HFF-Myc (cell line): ENCODE measurements around the gene STAG3.
"Not testable (repeated sequence)": the region's sequence is repeated elsewhere in the genome, so short reads cannot be mapped to it uniquely, and the experiment has no call there.

Experiments
- DNase-seq: peaks from one replicate; pipeline ENCODE4 v3.0.0-alpha.2; 2011; ENCODE audit warnings: low read depth; ENCODE audit errors: extremely low read depth
- H3K4me3 ChIP-seq: replicated peaks from 2 replicates; pipeline ENCODE4 v1.5.1; 2011; ENCODE audit warnings: low read depth, mild to moderate bottlenecking, control low read depth, low read length
- CTCF ChIP-seq: IDR thresholded peaks from 2 replicates; pipeline ENCODE4 v1.5.1; 2012; ENCODE audit warnings: mild to moderate bottlenecking, low read depth, low read length, control low read depth; ENCODE audit errors: missing control alignments

Gene STAG3

GRCh38 chr7:100176096-100177044, 1.3 kb upstream of the STAG3 start:
- no peak for DNase-seq
- H3K4me3 ChIP-seq: peak overlapping the region; percentile 67
- no peak for TF ChIP-seq CTCF

GRCh38 chr7:100180084-100180483, 2.4 kb downstream of the STAG3 start:
- not testable (repeated sequence) for DNase-seq, H3K4me3 ChIP-seq

GRCh38 chr7:100182616-100183015, 4.9 kb downstream of the STAG3 start:
- DNase-seq, H3K4me3 ChIP-seq: not testable (repeated sequence)

GRCh38 chr7:100183090-100183489, 5.4 kb downstream of the STAG3 start:
- not testable (repeated sequence) for H3K4me3 ChIP-seq, DNase-seq

GRCh38 chr7:100185726-100186125, 8.0 kb downstream of the STAG3 start:
- TF ChIP-seq CTCF: no peak
- no peak overlapping the region for H3K4me3 ChIP-seq
- DNase-seq: no peak

GRCh38 chr7:100189061-100189460, 11.3 kb downstream of the STAG3 start:
- no peak overlapping the region for H3K4me3 ChIP-seq
- DNase-seq: no peak
- TF ChIP-seq CTCF: no peak

GRCh38 chr7:100190048-100190711, 12.5 kb downstream of the STAG3 start:
- H3K4me3 ChIP-seq: no peak overlapping the region
- no peak for DNase-seq
- TF ChIP-seq CTCF: peak; percentile 32

GRCh38 chr7:100191775-100192174, 14.1 kb downstream of the STAG3 start:
- no peak overlapping the region for H3K4me3 ChIP-seq
- TF ChIP-seq CTCF: no peak
- no peak for DNase-seq

GRCh38 chr7:100192281-100192862, 14.7 kb downstream of the STAG3 start:
- not testable (repeated sequence) for H3K4me3 ChIP-seq, DNase-seq
